Endothelial cell of umbilical vein (primary cell): ENCODE results near the gene KIAA0753. TPM values are rescaled to one million over a fixed set of nuclear protein-coding genes. Genes with fewer than 3 reads are reported as not detected.

ENCODE experiments used
- BruUV-seq: library from RNA; stranded (reverse); fragments of 400-500 nt; replicated peaks from 2 replicates; lab custom pipeline; 2021; lab: Mats Ljungman, UMichigan
- CTCF ChIA-PET: fragments of 300-600, 350-600 bp; sonication (Branson Sonifier 250); formaldehyde crosslinking; loops from one replicate; lab custom pipeline; 2021; ENCODE audit warnings: antibody characterized with exemption, inconsistent platforms; lab: Charles Lee
- POLR2A ChIA-PET: fragments of 300-600, 350-600 bp; sonication (Branson Sonifier 250); formaldehyde crosslinking; loops from one replicate; lab custom pipeline; 2021; ENCODE audit warnings: antibody characterized with exemption, inconsistent platforms; lab: Charles Lee
- DNase-seq: peaks from one replicate; pipeline ENCODE4 v3.0.0-alpha.2; 2011; ENCODE audit warnings: low read depth, low spot score
- FAIRE-seq: peaks from 2 replicates; lab custom pipeline; 2011; peaks lifted over from hg19 to GRCh38; lab: Jason Lieb, UNC
- H2AFZ ChIP-seq: 2 replicates; pipeline ENCODE4 v1.6.0; 2012; ENCODE audit warnings: low read depth, low read length, control low read depth, inconsistent platforms
- H3K27ac ChIP-seq: 2 replicates; pipeline ENCODE4 v1.5.1; 2011; ENCODE audit warnings: low read depth, mild to moderate bottlenecking, control low read depth, low read length, moderate library complexity; ENCODE audit not compliant: insufficient read depth
- H3K27me3 ChIP-seq, 2 experiments: 2 replicates each; pipeline versions ENCODE4 v1.6.0 to v1.6.1; 2011; ENCODE audit warnings: low read length in 2 of 2, mixed read lengths in 1 of 2; ENCODE audit not compliant: control insufficient read depth in 2 of 2, insufficient read depth in 2 of 2
- H3K36me3 ChIP-seq, 2 experiments: 2 replicates in 1 of 2; 3 replicates in 1 of 2; pipeline ENCODE4 v1.5.1; 2011; ENCODE audit warnings: low read length in 2 of 2, mild to moderate bottlenecking in 1 of 2, moderate library complexity in 1 of 2; ENCODE audit not compliant: control insufficient read depth in 2 of 2, insufficient read depth in 2 of 2; ENCODE audit errors: extremely low read depth in 1 of 2
- H3K4me1 ChIP-seq: 3 replicates; pipeline ENCODE4 v1.5.1; 2011; ENCODE audit warnings: mild to moderate bottlenecking, low read length; ENCODE audit not compliant: control insufficient read depth, insufficient read depth; ENCODE audit errors: extremely low read depth
- H3K4me2 ChIP-seq: 2 replicates; pipeline ENCODE4 v1.6.1; 2011; ENCODE audit warnings: low read length, control low read depth, mixed read lengths; ENCODE audit not compliant: insufficient read depth
- H3K4me3 ChIP-seq, 3 experiments: fragments of 200-600 bp in 1 of 3; sonication (generic), shearing (Covaris generic) in 1 of 3; replicated peaks in 1 of 3; 2 replicates each; pipeline ENCODE4 v1.5.1; 2011 to 2016; ENCODE audit warnings: control low read depth in 3 of 3, low read length in 3 of 3, mild to moderate bottlenecking in 2 of 3, inconsistent platforms in 1 of 3, low read depth in 1 of 3, moderate library complexity in 1 of 3; ENCODE audit not compliant: insufficient read depth in 1 of 3
- H3K79me2 ChIP-seq: 2 replicates; pipeline ENCODE4 v1.6.0; 2012; ENCODE audit warnings: low read length, inconsistent platforms; ENCODE audit not compliant: control insufficient read depth, insufficient read depth
- H3K9ac ChIP-seq: replicated peaks from 2 replicates; pipeline ENCODE3; 2011; ENCODE audit warnings: low read length, control low read depth; ENCODE audit not compliant: insufficient read depth; ENCODE audit errors: extremely low read depth
- H3K9me1 ChIP-seq: replicated peaks from 3 replicates; pipeline ENCODE4 v1.6.0; 2011; ENCODE audit warnings: mild to moderate bottlenecking, low read length; ENCODE audit not compliant: control insufficient read depth, insufficient read depth; ENCODE audit errors: extremely low read depth
- H3K9me3 ChIP-seq: replicated peaks from 2 replicates; pipeline ENCODE4 v1.5.1; 2012; ENCODE audit warnings: low read length, inconsistent platforms; ENCODE audit not compliant: control insufficient read depth, insufficient read depth
- H4K20me1 ChIP-seq: replicated peaks from 2 replicates; pipeline ENCODE3; 2011; ENCODE audit warnings: mild to moderate bottlenecking, low read length; ENCODE audit not compliant: control insufficient read depth, insufficient read depth; ENCODE audit errors: extremely low read depth
- EZH2 ChIP-seq: IDR thresholded peaks from 2 replicates; pipeline ENCODE4 v1.6.1; 2012; ENCODE audit warnings: borderline replicate concordance, low read depth, mild to moderate bottlenecking, moderate library complexity, low read length, inconsistent platforms; ENCODE audit not compliant: severe bottlenecking
- FOS ChIP-seq: IDR thresholded peaks from 2 replicates; pipeline ENCODE4 v1.6.1; 2011; ENCODE audit warnings: mild to moderate bottlenecking, low read length, moderate library complexity, borderline replicate concordance; ENCODE audit not compliant: insufficient read depth
- GATA2 ChIP-seq: IDR thresholded peaks from 2 replicates; pipeline ENCODE4 v1.7.0; 2011; ENCODE audit warnings: low read depth, mild to moderate bottlenecking, moderate library complexity, mixed read lengths, low read length; ENCODE audit not compliant: insufficient read length, insufficient read depth
- JUN ChIP-seq: IDR thresholded peaks from 2 replicates; pipeline ENCODE4 v1.6.1; 2011; ENCODE audit warnings: borderline replicate concordance, low read depth; ENCODE audit not compliant: insufficient read length, insufficient read depth
- MAX ChIP-seq: IDR thresholded peaks from 2 replicates; pipeline ENCODE4 v1.6.1; 2011; ENCODE audit not compliant: insufficient read depth, insufficient read length
- MYC ChIP-seq: IDR thresholded peaks from one replicate; pipeline ENCODE4 v1.6.1; 2011; ENCODE audit warnings: mild to moderate bottlenecking, low read depth, low read length
- POLR2A ChIP-seq: IDR thresholded peaks from 2 replicates; pipeline ENCODE4 v1.6.1; 2012; ENCODE audit warnings: low read depth, mild to moderate bottlenecking, control low read depth, low read length
- POLR2AphosphoS5 ChIP-seq: IDR thresholded peaks from 2 replicates; pipeline ENCODE4 v1.6.1; 2012; ENCODE audit warnings: low read depth, mild to moderate bottlenecking, control low read depth, low read length, moderate library complexity; ENCODE audit not compliant: insufficient read depth
- dilution Hi-C: fragments of 300-500 bp; cut with MboI; formaldehyde crosslinking; loops from one replicate; pipeline ENCODE4 v1.15.0; 2019; ENCODE audit warnings: low sequenced_read_pairs; ENCODE audit not compliant: extremely low pct_ligation_motif_present
- intact Hi-C: fragments of 100-400 bp; cut with micrococcal nuclease; formaldehyde crosslinking; loops from one replicate; pipeline ENCODE4 v1.10.0; 2022
- polyA plus RNA-seq, 4 experiments: library from polyadenylated mRNA; depleted of rRNA in 3 of 4; stranded (reverse) in 3 of 4; unstranded in 1 of 4; fragments of >200 nt; gene quantifications; 2 replicates each; pipeline versions ENCODE4 v1.2.1 to v1.2.3, GENCODE V29; 2011 to 2012; ENCODE audit warnings: missing spikeins in 1 of 4
- total RNA-seq: library from RNA; stranded (reverse); gene quantifications from 2 replicates; pipeline ENCODE4 v1.2.3, GENCODE V29; 2021
- TF ChIP-seq, protein P1 (sequence below), 2 donors: IDR thresholded peaks; 1 replicate in 1 of 2; 2 replicates in 1 of 2; pipeline ENCODE4 v1.5.1; 2011; ENCODE audit warnings: low read length in 2 of 2, mild to moderate bottlenecking in 2 of 2, moderate library complexity in 2 of 2, control low read depth in 1 of 2, inconsistent platforms in 1 of 2, low read depth in 1 of 2; ENCODE audit not compliant: insufficient read depth in 1 of 2; ENCODE audit errors: extremely low read depth in 1 of 2

The KIAA0753 gene
- total and polyA plus RNA-seq, 2 donors (not counting 3 experiments of a cell fraction or from before 2014, with no cell fraction given), result 5.3 to 23.9 TPM

- H3K9ac ChIP-seq, result no peak overlapping the region
- no peaks in the 10 kb centered on the region for H3K36me3 ChIP-seq
- no peak overlapping the region for H3K4me2 ChIP-seq
- no peaks in the 10 kb centered on the region for H3K9me1 ChIP-seq
- H3K4me1 ChIP-seq, result no peaks in the 10 kb centered on the region
- DNase-seq, result no peak
- no peak overlapping the region for H3K4me3 ChIP-seq
- CTCF ChIA-PET, result interaction anchor here (0.8 to 5.3 kb wide), 7 partner anchors 32 to 242 kb away, joined by 3 to 61 read pairs (median 7); no protein-coding TSS in a partner anchor
- no peak overlapping the region for H2AFZ ChIP-seq
- dilution Hi-C loops, result no loop called here
- TF ChIP-seq, protein P1, sequence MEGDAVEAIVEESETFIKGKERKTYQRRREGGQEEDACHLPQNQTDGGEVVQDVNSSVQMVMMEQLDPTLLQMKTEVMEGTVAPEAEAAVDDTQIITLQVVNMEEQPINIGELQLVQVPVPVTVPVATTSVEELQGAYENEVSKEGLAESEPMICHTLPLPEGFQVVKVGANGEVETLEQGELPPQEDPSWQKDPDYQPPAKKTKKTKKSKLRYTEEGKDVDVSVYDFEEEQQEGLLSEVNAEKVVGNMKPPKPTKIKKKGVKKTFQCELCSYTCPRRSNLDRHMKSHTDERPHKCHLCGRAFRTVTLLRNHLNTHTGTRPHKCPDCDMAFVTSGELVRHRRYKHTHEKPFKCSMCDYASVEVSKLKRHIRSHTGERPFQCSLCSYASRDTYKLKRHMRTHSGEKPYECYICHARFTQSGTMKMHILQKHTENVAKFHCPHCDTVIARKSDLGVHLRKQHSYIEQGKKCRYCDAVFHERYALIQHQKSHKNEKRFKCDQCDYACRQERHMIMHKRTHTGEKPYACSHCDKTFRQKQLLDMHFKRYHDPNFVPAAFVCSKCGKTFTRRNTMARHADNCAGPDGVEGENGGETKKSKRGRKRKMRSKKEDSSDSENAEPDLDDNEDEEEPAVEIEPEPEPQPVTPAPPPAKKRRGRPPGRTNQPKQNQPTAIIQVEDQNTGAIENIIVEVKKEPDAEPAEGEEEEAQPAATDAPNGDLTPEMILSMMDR (IDR thresholded peaks at IDR 0.05; ENCODE audit: extremely low read depth in 1 of 2, insufficient read depth in 1 of 2, low read depth in 1 of 2, low read length in 2 of 2), result no peak
- TF ChIP-seq EZH2 (no peak), MAX (no peak), JUN (no peak), GATA2 (no peak), FOS (no peak), POLR2AphosphoS5 (no peak), MYC (no peak), POLR2A (no peak)
- H3K27ac ChIP-seq, result no peak overlapping the region
- no peaks in the 10 kb centered on the region for H3K79me2 ChIP-seq
- no TSS peak for BruUV-seq
- POLR2A ChIA-PET, result no interaction called here
- H4K20me1 ChIP-seq, result no peaks in the 10 kb centered on the region
- FAIRE-seq, result no peak
- intact Hi-C loops, result loop anchor here (5.0 kb wide), 1 partner anchor 33 kb away; no protein-coding TSS in a partner anchor
- no peaks in the 10 kb centered on the region for H3K9me3 ChIP-seq
- peaks cover 0 to under 1% of the 10 kb centered on the region in 2 experiments for H3K27me3 ChIP-seq
Measured at GRCh38 chr17:6668727-6669425, 28.4 kb upstream of the KIAA0753 start.
